SKM-1 (cell line): ENCODE data around the gene PIK3R5.
"Not testable (repeated sequence)": the region's sequence is repeated elsewhere in the genome, so short reads cannot be mapped to it uniquely, and the experiment has no call there.

Source experiments
- DNase-seq: peaks from one replicate; lab custom pipeline; 2025; ENCODE audit not compliant: unreplicated experiment; lab: John Stamatoyannopoulos, UW

The PIK3R5 gene

GRCh38 chr17:8861495-8862181, 103.9 kb downstream of the PIK3R5 start:
- DNase-seq: no peak

DNA sequence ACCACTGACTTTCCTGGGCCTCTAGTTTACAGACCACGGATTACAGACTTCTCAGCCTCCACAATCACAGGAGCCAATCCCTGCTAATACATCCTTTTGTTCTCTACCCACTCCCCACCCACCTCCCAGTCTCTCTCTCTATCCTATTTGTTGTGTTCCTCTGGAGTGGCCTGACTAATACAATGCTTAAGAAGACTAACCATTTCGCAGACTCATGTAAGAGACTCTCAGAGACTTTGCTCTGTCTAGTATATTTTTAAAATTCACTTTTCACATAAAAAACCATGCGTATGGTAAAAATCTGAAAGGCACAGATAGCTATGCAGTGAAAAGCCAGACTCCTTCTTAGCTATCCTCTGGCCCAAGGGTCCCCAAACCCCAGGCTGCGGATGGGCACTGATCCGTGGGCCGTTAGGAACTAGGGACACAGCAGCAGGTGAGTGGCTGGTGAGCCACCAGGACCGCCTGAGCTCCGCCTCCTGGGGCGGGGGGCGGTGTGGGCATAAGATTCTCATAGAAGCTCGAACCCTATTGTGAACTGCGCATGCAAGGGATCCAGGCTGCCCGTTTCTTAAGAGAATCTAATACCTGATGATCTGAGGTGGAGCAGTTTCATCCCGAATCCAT, 105.6 kb downstream of the PIK3R5 start:
- DNase-seq: no peak

- no peak for DNase-seq
Measured at GRCh38 chr17:8859027-8859803, 106.3 kb downstream of the PIK3R5 start.

- no peak for DNase-seq
Measured at GRCh38 chr17:8857919-8858318, 107.6 kb downstream of the PIK3R5 start.

DNA sequence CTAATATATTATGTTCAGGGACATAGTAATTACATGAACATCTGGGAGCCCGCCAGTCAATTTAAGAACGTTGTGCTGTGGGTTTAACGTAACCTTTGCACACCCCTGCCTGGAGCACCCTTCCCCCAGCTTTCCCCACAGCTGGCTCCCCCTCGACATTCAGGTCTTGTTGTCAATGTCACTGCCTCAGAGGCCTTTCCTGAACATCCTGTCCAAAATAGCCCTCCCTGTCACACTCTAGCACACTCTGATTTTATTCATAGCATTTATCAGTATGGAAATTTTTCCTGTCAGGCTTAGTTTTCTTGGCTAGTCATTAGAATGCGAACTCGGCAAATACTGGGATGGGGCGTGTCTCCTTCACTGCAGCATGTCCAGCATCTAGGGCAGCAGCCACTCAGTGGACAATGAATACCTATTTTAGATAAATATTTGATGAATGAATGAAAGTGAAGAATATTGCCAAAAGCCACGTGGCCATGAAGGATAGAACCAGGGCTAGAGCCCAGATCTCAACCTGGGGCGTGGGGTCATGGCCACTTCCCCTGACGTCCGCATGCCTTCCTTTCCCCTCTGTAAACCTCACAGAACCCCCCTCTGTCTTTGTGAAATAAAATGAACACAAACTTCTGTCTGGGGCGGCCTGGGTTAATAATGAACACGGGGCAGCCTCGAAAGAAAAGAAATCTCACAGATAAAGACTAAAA, 108.5 kb downstream of the PIK3R5 start:
- no peak for DNase-seq

GRCh38 chr17:8856205-8856603, 109.3 kb downstream of the PIK3R5 start:
- not testable (repeated sequence) for DNase-seq

- no peak for DNase-seq
Measured at GRCh38 chr17:8855477-8856204, 109.9 kb downstream of the PIK3R5 start.

- no peak for DNase-seq
Measured at GRCh38 chr17:8851600-8851999, 113.9 kb downstream of the PIK3R5 start.

- DNase-seq: peak; percentile 56
Measured at GRCh38 chr17:8849311-8850041, 116.0 kb downstream of the PIK3R5 start.

- no peak for DNase-seq
Measured at GRCh38 chr17:8847891-8848290, 117.6 kb downstream of the PIK3R5 start.

DNA sequence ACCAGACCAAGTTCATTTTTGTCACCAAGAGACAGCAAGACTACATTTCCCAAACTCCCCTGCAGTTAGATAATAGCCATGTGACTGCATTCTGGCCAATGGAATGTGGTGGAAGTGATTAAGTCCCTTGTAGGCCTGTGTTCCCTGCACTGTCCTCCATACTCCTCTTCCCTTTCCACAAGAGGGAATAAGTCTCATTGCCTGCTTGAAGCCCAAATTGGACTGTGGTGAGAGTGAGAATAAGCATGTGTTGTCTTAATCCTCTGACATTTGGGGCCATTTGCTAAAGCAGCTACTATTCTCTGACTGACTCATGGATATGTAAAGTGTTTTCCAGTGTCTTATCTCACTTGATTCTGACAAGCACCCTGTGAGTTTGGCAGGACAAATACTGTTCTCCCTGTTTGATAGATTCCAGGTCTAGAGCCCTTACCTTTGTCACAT, 118.7 kb downstream of the PIK3R5 start:
- DNase-seq: no peak

GRCh38 chr17:8844229-8845218, 121.0 kb downstream of the PIK3R5 start:
- no peak for DNase-seq

DNA sequence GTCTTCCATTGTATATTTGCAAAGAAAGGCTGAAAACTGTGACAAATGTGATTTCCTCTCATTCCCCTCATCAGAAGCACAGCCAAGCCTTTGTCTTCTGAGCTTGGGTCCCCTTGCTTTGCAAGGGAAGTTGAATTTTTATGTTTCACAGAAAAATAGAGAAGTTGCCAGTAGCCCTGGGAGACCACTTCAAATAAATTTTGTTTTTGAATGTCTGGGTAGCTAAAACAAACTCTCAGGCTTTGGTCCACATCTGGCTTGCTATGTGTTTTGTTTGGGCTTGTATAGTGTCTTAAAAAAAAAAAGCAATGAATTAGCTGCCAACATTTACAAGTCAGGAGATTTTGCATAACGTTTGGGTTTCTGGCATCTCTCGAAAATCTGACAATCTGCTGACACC, 122.2 kb downstream of the PIK3R5 start:
- no peak for DNase-seq

DNA sequence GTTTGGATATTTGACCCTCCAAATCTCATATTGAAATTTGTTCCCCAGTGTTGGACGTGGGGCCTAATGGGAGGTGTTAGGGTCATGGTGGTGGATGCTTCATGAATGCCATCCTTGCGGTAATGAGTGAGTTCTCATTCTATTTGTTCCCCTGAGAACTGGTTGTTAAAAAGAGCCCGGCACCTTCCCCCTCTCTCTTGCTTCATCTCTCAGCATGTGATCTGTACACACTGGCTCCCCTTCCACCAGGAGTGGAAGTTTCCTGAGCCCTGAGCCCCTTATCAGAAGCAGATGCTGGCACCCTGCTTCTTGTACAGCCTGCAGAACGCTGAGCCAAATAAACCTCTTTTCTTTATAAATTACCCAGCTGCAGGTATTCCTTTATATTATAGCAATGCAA, 123.7 kb downstream of the PIK3R5 start:
- DNase-seq: no peak

GRCh38 chr17:8839410-8839935, 126.0 kb downstream of the PIK3R5 start:
- DNase-seq: no peak

DNA sequence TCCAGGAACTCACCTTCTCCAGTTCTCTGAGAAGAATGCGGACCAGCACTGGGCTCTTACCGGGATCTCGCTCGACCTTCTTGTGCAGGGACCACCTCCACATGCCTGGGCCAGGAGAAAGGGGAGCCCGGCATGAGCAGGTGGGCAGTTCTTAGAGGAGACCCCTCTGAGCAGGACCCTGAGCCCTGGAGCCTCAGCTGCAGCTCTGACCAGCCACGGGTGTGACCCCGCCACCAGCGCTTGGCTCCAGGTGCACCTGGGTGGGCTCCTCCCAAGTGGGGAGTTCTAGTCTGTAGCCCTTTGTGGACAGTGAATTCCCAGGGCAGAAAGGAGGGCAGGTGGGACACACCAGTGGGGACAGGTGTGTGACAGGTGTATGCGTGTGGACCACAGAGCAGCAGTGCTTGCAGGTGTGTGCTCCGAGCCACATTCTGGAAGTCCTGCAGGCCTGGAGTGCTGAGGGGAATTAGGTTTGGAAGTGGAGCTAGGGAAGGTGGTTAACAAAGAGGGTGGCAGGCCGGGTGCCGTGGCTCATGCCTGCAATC, 126.9 kb downstream of the PIK3R5 start:
- DNase-seq: no peak

DNA sequence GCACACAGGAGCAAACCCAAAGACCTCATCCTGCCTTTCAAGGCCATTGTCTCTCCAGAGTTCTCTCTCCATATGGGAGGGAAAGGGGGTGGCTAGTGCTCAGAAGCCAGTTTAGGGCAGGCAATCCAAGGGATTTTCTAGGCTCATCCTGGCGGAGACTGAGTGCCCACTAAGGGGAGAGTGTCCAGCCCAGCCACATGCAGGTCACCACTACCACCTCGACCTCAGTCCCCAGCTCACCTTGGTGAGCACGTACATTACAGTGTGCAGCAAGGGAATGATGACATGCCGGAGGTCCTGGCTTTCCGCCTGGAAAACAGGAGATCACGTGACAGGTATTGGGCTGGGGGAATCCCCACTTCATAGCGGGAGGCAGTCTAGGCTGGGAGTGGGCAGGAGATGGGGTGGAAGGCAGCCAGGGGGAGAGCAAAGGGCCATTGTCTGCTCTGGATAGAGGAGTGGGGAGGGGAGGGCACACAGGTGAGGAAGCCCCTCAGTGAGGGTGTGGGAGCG, 127.9 kb downstream of the PIK3R5 start:
- no peak for DNase-seq
